ENCODE results near the gene ZNF469. TPM values are rescaled to one million over a fixed set of nuclear protein-coding genes. Genes with fewer than 3 reads are reported as not detected.

Gene ZNF469
- total and polyA plus RNA-seq, 2 of the 13 experiments (the other 11 are each of a cell fraction or from before 2014, with no cell fraction given) = not detected

DNA sequence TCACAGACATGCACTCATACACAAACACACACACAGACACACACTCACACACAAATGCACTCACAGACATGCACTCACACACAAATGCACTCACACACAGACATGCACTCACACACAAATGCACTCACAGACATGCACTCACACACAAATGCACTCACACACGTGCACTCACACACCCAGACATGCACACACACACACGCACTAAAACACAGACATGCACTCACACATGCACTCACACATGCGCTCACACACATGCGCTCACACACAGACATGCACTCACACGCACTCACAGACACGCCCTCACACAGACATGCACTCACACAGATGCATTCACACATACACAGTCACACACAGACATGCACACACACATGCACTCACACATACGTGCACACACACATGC lies 2.7 kb upstream of the ZNF469 start:
- intact Hi-C loops (cut with micrococcal nuclease; ENCODE audit: unreplicated experiment) (no loop called here), in situ Hi-C loops (cut with HindIII; ENCODE audit: extremely low pct_ligation_motif_present, low pct_unique_long_range_greater_than_20kb) (no loop called here)
- ATAC-seq (no peak), FAIRE-seq (peak; percentile 55), DNase-seq (ENCODE audit: low spot score) (no peak)
- Histone ChIP-seq H3K4me1 (ENCODE audit: insufficient read depth, low read length) (no peaks in the 10 kb centered on the region), H3K9me3 (ENCODE audit: low read length) (no peaks in the 10 kb centered on the region), H3K36me3 (replicated peaks in 1 of 2; ENCODE audit: control insufficient read depth in 1 of 2, insufficient read depth in 2 of 2, low read length in 2 of 2) (no peaks in the 10 kb centered on the region), H4K20me1 (ENCODE audit: insufficient read depth, low read length) (no peaks in the 10 kb centered on the region), H3K9ac (ENCODE audit: insufficient read depth, low read depth, low read length) (no peak overlapping the region), H3K4me2 (ENCODE audit: low read depth, low read length) (no peak overlapping the region), H3K79me2 (ENCODE audit: insufficient read depth, low read length) (no peaks in the 10 kb centered on the region), H2AFZ (ENCODE audit: low read length) (no peak overlapping the region), H3K27ac (ENCODE audit: extremely low read length, insufficient read depth, low read length) (no peak overlapping the region), H3K27me3 (ENCODE audit: control insufficient read depth in 1 of 2, insufficient read depth in 2 of 2, low read length in 2 of 2) (peaks cover 38 to 85% of the 10 kb centered on the region in 2 experiments), H3K4me3 (replicated peaks in 1 of 3; ENCODE audit: insufficient read depth in 1 of 3, low read depth in 2 of 3, low read length in 3 of 3) (no peak overlapping the region)
- no TSS peak for BruUV-seq (replicated peaks)
- TF ChIP-seq, protein P1, sequence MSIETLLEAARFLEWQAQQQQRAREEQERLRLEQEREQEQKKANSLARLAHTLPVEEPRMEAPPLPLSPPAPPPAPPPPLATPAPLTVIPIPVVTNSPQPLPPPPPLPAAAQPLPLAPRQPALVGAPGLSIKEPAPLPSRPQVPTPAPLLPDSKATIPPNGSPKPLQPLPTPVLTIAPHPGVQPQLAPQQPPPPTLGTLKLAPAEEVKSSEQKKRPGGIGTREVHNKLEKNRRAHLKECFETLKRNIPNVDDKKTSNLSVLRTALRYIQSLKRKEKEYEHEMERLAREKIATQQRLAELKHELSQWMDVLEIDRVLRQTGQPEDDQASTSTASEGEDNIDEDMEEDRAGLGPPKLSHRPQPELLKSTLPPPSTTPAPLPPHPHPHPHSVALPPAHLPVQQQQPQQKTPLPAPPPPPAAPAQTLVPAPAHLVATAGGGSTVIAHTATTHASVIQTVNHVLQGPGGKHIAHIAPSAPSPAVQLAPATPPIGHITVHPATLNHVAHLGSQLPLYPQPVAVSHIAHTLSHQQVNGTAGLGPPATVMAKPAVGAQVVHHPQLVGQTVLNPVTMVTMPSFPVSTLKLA (IDR thresholded peaks at IDR 0.05) = peak; percentile 64
- TF ChIP-seq, protein P2, sequence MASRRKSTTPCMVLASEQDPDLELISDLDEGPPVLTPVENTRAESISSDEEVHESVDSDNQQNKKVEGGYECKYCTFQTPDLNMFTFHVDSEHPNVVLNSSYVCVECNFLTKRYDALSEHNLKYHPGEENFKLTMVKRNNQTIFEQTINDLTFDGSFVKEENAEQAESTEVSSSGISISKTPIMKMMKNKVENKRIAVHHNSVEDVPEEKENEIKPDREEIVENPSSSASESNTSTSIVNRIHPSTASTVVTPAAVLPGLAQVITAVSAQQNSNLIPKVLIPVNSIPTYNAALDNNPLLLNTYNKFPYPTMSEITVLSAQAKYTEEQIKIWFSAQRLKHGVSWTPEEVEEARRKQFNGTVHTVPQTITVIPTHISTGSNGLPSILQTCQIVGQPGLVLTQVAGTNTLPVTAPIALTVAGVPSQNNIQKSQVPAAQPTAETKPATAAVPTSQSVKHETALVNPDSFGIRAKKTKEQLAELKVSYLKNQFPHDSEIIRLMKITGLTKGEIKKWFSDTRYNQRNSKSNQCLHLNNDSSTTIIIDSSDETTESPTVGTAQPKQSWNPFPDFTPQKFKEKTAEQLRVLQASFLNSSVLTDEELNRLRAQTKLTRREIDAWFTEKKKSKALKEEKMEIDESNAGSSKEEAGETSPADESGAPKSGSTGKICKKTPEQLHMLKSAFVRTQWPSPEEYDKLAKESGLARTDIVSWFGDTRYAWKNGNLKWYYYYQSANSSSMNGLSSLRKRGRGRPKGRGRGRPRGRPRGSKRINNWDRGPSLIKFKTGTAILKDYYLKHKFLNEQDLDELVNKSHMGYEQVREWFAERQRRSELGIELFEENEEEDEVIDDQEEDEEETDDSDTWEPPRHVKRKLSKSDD (CRISPR knock-in tag; IDR thresholded peaks at IDR 0.05; ENCODE audit: low read depth) = no peak
- TF ChIP-seq HCFC1 (IDR thresholded peaks at IDR 0.05; ENCODE audit: low read depth, low read length) (no peak), ZNF709 (CRISPR knock-in tag; IDR thresholded peaks at IDR 0.05) (no peak), ZNF564 (CRISPR knock-in tag; IDR thresholded peaks at IDR 0.05) (no peak), GPN1 (CRISPR knock-in tag; IDR thresholded peaks at IDR 0.05; ENCODE audit: borderline replicate concordance) (no peak), ZSCAN22 (CRISPR knock-in tag; IDR thresholded peaks at IDR 0.05) (no peak), NFE2L1 (CRISPR knock-in tag; IDR thresholded peaks at IDR 0.05; ENCODE audit: borderline replicate concordance) (no peak), ZNF292 (CRISPR knock-in tag; IDR thresholded peaks at IDR 0.05; ENCODE audit: borderline replicate concordance, low read depth) (no peak)
- TF ChIP-seq, protein P3, sequence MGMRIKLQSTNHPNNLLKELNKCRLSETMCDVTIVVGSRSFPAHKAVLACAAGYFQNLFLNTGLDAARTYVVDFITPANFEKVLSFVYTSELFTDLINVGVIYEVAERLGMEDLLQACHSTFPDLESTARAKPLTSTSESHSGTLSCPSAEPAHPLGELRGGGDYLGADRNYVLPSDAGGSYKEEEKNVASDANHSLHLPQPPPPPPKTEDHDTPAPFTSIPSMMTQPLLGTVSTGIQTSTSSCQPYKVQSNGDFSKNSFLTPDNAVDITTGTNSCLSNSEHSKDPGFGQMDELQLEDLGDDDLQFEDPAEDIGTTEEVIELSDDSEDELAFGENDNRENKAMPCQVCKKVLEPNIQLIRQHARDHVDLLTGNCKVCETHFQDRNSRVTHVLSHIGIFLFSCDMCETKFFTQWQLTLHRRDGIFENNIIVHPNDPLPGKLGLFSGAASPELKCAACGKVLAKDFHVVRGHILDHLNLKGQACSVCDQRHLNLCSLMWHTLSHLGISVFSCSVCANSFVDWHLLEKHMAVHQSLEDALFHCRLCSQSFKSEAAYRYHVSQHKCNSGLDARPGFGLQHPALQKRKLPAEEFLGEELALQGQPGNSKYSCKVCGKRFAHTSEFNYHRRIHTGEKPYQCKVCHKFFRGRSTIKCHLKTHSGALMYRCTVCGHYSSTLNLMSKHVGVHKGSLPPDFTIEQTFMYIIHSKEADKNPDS (CRISPR knock-in tag; IDR thresholded peaks at IDR 0.05) = no peak
- TF ChIP-seq, protein P4, sequence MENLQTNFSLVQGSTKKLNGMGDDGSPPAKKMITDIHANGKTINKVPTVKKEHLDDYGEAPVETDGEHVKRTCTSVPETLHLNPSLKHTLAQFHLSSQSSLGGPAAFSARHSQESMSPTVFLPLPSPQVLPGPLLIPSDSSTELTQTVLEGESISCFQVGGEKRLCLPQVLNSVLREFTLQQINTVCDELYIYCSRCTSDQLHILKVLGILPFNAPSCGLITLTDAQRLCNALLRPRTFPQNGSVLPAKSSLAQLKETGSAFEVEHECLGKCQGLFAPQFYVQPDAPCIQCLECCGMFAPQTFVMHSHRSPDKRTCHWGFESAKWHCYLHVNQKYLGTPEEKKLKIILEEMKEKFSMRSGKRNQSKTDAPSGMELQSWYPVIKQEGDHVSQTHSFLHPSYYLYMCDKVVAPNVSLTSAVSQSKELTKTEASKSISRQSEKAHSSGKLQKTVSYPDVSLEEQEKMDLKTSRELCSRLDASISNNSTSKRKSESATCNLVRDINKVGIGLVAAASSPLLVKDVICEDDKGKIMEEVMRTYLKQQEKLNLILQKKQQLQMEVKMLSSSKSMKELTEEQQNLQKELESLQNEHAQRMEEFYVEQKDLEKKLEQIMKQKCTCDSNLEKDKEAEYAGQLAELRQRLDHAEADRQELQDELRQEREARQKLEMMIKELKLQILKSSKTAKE (CRISPR knock-in tag; IDR thresholded peaks at IDR 0.05; ENCODE audit: borderline replicate concordance) = 0 out of 2 replicates have a peak, but pooled peaks have one; percentile 29
- TF ChIP-seq, protein P5, sequence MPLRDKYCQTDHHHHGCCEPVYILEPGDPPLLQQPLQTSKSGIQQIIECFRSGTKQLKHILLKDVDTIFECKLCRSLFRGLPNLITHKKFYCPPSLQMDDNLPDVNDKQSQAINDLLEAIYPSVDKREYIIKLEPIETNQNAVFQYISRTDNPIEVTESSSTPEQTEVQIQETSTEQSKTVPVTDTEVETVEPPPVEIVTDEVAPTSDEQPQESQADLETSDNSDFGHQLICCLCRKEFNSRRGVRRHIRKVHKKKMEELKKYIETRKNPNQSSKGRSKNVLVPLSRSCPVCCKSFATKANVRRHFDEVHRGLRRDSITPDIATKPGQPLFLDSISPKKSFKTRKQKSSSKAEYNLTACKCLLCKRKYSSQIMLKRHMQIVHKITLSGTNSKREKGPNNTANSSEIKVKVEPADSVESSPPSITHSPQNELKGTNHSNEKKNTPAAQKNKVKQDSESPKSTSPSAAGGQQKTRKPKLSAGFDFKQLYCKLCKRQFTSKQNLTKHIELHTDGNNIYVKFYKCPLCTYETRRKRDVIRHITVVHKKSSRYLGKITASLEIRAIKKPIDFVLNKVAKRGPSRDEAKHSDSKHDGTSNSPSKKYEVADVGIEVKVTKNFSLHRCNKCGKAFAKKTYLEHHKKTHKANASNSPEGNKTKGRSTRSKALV (CRISPR knock-in tag; IDR thresholded peaks at IDR 0.05) = no peak
- POLR2A ChIA-PET = no interaction called here
- 69% methylated on average over 7 of the region's 7 CpGs for WGBS (ENCODE audit: low lambda C conversion rate)
- CTCF ChIA-PET (ENCODE audit: low intra/inter-chr PET ratio, low total read pairs) = no interaction called here
